ENCODE measurements around the gene FKBP5. TPM values are rescaled to one million over a fixed set of nuclear protein-coding genes. Genes with fewer than 3 reads are reported as not detected.

FKBP5 gene
- total RNA-seq, 1 experiment from 2014 or later: 33.9 TPM

DNA sequence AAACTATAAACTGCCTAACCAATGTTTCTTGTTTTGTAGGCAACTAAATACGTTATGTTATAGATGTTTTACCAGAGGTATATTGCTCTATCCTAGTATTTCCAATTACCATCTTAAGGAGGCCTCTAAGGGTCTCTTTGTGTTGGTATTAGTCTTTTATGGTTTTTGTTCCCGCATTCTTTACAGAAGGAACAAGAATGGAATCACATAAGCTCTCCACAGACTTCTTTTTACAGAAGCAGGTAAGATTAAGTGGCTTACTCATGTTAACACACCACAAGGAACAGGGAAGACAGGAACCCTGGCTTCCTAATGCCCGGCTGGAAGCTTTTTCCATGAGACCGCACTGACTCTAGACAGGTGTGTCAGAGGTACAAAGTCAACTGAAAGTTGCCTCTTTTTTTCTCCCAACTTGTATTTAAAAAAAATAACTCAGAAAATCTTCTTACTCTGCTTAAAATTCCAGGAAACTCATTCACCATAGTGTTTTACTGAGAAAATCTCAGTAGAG lies 55.1 kb downstream of the FKBP5 start:
- no peaks in the 10 kb centered on the region for H3K79me2 ChIP-seq (ENCODE audit: insufficient read depth, low read length)
- TF ChIP-seq, protein P1, sequence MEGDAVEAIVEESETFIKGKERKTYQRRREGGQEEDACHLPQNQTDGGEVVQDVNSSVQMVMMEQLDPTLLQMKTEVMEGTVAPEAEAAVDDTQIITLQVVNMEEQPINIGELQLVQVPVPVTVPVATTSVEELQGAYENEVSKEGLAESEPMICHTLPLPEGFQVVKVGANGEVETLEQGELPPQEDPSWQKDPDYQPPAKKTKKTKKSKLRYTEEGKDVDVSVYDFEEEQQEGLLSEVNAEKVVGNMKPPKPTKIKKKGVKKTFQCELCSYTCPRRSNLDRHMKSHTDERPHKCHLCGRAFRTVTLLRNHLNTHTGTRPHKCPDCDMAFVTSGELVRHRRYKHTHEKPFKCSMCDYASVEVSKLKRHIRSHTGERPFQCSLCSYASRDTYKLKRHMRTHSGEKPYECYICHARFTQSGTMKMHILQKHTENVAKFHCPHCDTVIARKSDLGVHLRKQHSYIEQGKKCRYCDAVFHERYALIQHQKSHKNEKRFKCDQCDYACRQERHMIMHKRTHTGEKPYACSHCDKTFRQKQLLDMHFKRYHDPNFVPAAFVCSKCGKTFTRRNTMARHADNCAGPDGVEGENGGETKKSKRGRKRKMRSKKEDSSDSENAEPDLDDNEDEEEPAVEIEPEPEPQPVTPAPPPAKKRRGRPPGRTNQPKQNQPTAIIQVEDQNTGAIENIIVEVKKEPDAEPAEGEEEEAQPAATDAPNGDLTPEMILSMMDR (conservative IDR thresholded peaks at IDR 0.05): no peak
- H3K36me3 Mint-ChIP-seq (ENCODE audit: insufficient read depth in 1 of 3, low read depth in 3 of 3): peaks cover 2 to 23% (median 17%) of the 10 kb centered on the region in 3 experiments; a peak in 5 of 7 replicates
- no peak overlapping the region for H3K4me3 Mint-ChIP-seq
- no peaks in the 10 kb centered on the region for H3K9me3 Mint-ChIP-seq
- no peaks in the 10 kb centered on the region for H3K4me1 ChIP-seq (ENCODE audit: insufficient read depth, low read length)
- H3K14ac ChIP-seq (ENCODE audit: insufficient read depth, low read length): no peak overlapping the region
- H3K27ac ChIP-seq (ENCODE audit: insufficient read length, low read depth, low read length): no peak overlapping the region
- H3K4me2 ChIP-seq (ENCODE audit: insufficient read depth, insufficient read length, low read length): no peak overlapping the region
- H3K79me1 ChIP-seq (ENCODE audit: insufficient read depth, low read depth, low read length, poor library complexity, severe bottlenecking): no peaks in the 10 kb centered on the region
- H2BK12ac ChIP-seq (ENCODE audit: insufficient read length, low read depth, low read length): no peak overlapping the region
- peaks cover 8% of the 10 kb centered on the region in 2 experiments; a peak in 3 of 4 replicates for H3K4me1 Mint-ChIP-seq
- no peak overlapping the region for H3K4ac ChIP-seq (ENCODE audit: low read depth, low read length)
- no peak for DNase-seq
- H3K56ac ChIP-seq (ENCODE audit: insufficient read length, low read depth, low read length): no peak overlapping the region
- H2BK5ac ChIP-seq (ENCODE audit: insufficient read length, low read length): no peak overlapping the region
- H3T11ph ChIP-seq (ENCODE audit: low read length): no peak overlapping the region
- no peak overlapping the region for H2BK120ac ChIP-seq (ENCODE audit: low read depth, low read length, poor library complexity, severe bottlenecking)
- no peak overlapping the region for H4K8ac ChIP-seq (replicated peaks; ENCODE audit: insufficient read length, low read depth, low read length)
- no peak overlapping the region for H4K5ac ChIP-seq (ENCODE audit: insufficient read length, low read depth, low read length)
- H3K9me3 ChIP-seq (ENCODE audit: control insufficient read depth, low read depth, low read length): no peaks in the 10 kb centered on the region
- H2BK20ac ChIP-seq (ENCODE audit: low read depth, low read length, poor library complexity, severe bottlenecking): no peak overlapping the region
- H2BK15ac ChIP-seq (ENCODE audit: low read depth, low read length): no peak overlapping the region
- no CpG with 5 or more reads among the region's 4 CpGs for WGBS (ENCODE audit: extremely low coverage, insufficient read length, low lambda C conversion rate)
- no peak overlapping the region for H3K23ac ChIP-seq (ENCODE audit: insufficient read length, low read depth, low read length)
- no peak overlapping the region for H2AFZ ChIP-seq (ENCODE audit: low read length)
- H4K91ac ChIP-seq (ENCODE audit: insufficient read length, low read depth, low read length): no peak overlapping the region
- H3K27ac Mint-ChIP-seq: no peak overlapping the region
- no peak overlapping the region for H3K9ac ChIP-seq (ENCODE audit: extremely low read depth, insufficient read length, low read length)
- no peak overlapping the region for H2AK5ac ChIP-seq (ENCODE audit: insufficient read length, low read length)
- no peaks in the 10 kb centered on the region for H4K20me1 ChIP-seq (ENCODE audit: control insufficient read depth, insufficient read depth, insufficient read length)
- no peaks in the 10 kb centered on the region for H3K27me3 ChIP-seq (ENCODE audit: insufficient read depth, low read length)
- no peaks in the 10 kb centered on the region for H3K23me2 ChIP-seq (ENCODE audit: insufficient read length, low read depth, low read length, poor library complexity, severe bottlenecking)
- no peaks in the 10 kb centered on the region; the same call in 1 of the 2 replicates for H3K27me3 Mint-ChIP-seq (ENCODE audit: low read depth)
- H3K18ac ChIP-seq (ENCODE audit: insufficient read length, low read depth, low read length): no peak overlapping the region
